GM23248 (cell line): ENCODE measurements around the gene XPO6.

Experiments used
- EZH2 ChIP-seq: fragments of 200-600 bp; sonication (generic); IDR thresholded peaks from 2 replicates; pipeline ENCODE4 v1.6.1; 2018; ENCODE audit warnings: antibody characterized with exemption, mild to moderate bottlenecking; ENCODE audit not compliant: insufficient read depth, poor library complexity, severe bottlenecking
- EZH2phosphoT487 ChIP-seq: fragments of 200-600 bp; sonication (generic); IDR thresholded peaks from 2 replicates; pipeline ENCODE4 v1.6.1; 2018; ENCODE audit warnings: antibody characterized with exemption, moderate library complexity, mild to moderate bottlenecking, low read depth; ENCODE audit not compliant: insufficient read depth

DNA sequence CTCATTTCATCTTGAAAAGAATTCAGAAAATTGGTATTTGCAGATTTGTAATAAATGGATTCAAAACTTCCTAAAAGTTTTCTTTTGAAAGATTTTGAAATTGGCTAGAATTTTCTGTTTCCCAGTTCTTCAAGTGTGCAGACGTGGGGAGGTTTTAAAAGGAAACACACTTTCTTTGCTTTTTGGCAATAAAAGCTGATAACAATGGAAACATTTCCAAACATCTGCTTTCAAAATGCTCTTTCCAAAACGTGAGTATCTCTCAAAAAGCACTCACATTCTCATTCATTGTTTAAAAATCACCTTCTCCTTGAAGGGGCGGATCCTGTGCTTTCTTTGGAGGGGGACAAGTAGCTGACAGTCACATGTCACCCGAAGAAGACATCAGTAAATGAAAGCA is 139.7 kb downstream of the XPO6 start:
- TF ChIP-seq EZH2 (no peak), EZH2phosphoT487 (no peak)
